ENCODE results near the gene RAN. TPM values are rescaled to one million over a fixed set of nuclear protein-coding genes. Genes with fewer than 3 reads are reported as not detected.
A peak's percentile ranks its signal among the peaks of the same experiment; 100 is the strongest.

Gene RAN
- total and polyA plus RNA-seq, 8 donors = 52.4 to 352 (median 198) TPM

DNA sequence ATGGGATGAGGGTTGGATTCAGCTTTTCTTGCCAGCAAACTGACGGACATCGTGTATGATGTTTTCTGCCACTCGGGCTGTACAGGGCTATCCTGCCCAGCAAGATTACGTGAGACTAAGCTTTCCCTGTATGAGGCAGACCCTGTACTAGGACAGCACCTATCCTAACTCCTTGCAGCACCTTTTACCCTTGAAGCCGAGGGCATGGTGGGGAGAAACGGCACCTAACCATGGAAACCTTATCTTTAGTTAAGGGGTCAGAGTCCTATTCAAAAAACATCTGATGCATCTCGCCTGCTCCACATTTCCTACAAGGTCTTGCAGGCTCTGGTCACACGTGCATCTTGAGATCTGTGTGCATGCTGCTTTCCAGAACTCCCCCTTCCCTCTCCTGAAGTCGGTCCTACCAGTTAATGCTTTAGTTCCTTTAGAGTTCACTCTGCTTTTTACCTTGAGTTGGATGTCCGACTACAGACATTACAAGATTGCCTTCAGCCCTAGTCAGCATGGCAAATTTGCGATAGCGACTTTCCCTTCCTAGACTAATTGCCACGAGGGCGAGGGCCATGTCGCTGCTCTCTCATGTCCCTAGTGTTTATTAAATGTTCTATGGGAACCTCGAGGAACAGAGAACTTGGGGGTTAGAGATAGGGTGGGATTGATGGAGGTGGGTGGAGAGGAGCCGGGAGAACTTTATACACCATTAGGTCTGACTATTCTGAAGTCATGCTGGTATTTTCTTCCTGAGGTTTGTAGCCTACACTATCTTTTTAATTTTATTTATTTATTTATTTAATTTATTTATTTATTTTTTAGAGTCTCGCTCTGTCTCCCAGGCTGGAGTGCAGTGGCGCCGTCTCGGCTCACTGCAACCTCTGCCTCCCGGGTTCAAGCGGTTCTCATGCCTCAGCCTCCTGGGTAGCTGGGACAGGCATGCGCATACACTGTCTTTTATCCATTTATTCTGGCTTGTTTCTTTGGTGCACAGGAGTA is 6.6 kb downstream of the RAN start:
- WGBS, 5 donors = 54 to 60% (median 56%) methylated on average over 24 of the region's 24 CpGs
- no peaks in the 10 kb centered on the region for H3K9me3 ChIP-seq
- H3K4me1 ChIP-seq = peaks cover 0 to 25% (median 12%) of the 10 kb centered on the region in 4 donors
- intact Hi-C loops (cut with DNase I; ENCODE audit: low total_unique reads) = no loop called here
- no peaks in the 10 kb centered on the region for H3K27me3 ChIP-seq
- no peak overlapping the region for H3K27ac ChIP-seq
- no peak overlapping the region for H3K4me3 ChIP-seq
- DNase-seq = peak in 1 of 2 donors; percentile 20
- peaks cover 25 to 44% (median 41%) of the 10 kb centered on the region in 4 donors for H3K36me3 ChIP-seq
- no peak for TF ChIP-seq POLR2AphosphoS5 (IDR thresholded peaks at IDR 0.05)
- TF ChIP-seq POLR2A (IDR thresholded peaks at IDR 0.05) = no peak
- no peak for TF ChIP-seq EP300 (IDR thresholded peaks at IDR 0.05)
- TF ChIP-seq, protein P1, sequence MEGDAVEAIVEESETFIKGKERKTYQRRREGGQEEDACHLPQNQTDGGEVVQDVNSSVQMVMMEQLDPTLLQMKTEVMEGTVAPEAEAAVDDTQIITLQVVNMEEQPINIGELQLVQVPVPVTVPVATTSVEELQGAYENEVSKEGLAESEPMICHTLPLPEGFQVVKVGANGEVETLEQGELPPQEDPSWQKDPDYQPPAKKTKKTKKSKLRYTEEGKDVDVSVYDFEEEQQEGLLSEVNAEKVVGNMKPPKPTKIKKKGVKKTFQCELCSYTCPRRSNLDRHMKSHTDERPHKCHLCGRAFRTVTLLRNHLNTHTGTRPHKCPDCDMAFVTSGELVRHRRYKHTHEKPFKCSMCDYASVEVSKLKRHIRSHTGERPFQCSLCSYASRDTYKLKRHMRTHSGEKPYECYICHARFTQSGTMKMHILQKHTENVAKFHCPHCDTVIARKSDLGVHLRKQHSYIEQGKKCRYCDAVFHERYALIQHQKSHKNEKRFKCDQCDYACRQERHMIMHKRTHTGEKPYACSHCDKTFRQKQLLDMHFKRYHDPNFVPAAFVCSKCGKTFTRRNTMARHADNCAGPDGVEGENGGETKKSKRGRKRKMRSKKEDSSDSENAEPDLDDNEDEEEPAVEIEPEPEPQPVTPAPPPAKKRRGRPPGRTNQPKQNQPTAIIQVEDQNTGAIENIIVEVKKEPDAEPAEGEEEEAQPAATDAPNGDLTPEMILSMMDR (IDR thresholded peaks at IDR 0.05) = no peak

DNA sequence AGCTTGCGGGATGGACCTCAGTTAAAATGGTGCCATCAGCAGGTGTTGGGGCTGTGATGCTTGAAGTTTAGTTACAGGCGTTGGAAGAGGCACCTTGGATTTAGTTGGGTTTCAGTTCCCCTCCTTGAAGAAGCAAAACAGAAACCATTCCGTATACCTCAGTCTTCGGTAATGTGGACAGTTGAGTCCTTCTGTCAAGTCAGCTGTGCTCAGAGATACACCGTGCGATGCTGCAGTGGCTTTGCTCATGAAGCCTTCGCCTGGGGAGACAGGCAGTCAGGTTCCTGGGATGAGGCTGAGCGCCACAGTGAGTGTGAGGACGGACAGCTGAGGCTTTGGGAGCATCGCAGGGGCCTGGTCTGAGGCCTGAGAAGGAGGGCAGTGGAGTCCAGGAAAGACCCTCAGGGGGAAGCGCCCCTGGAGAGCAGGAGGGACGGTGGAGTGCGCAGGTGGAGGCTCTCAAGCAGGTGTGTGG is 7.4 kb downstream of the RAN start:
- TF ChIP-seq POLR2AphosphoS5 (IDR thresholded peaks at IDR 0.05) = no peak
- TF ChIP-seq EP300 (IDR thresholded peaks at IDR 0.05) = no peak
- TF ChIP-seq, protein P1 (IDR thresholded peaks at IDR 0.05) = no peak
- Histone ChIP-seq H3K4me3 (no peak overlapping the region), H3K36me3 (peaks cover 25 to 36% (median 33%) of the 10 kb centered on the region in 4 donors), H3K27ac (no peak overlapping the region), H3K4me1 (peaks cover 0 to 17% (median 8%) of the 10 kb centered on the region in 4 donors), H3K9me3 (no peaks in the 10 kb centered on the region), H3K27me3 (no peaks in the 10 kb centered on the region)
- intact Hi-C loops (cut with DNase I; ENCODE audit: low total_unique reads) = no loop called here
- peak in 1 of 2 donors; percentile 13 for DNase-seq
- 83 to 92% (median 85%) methylated on average over 13 of the region's 13 CpGs for WGBS, 5 donors

DNA sequence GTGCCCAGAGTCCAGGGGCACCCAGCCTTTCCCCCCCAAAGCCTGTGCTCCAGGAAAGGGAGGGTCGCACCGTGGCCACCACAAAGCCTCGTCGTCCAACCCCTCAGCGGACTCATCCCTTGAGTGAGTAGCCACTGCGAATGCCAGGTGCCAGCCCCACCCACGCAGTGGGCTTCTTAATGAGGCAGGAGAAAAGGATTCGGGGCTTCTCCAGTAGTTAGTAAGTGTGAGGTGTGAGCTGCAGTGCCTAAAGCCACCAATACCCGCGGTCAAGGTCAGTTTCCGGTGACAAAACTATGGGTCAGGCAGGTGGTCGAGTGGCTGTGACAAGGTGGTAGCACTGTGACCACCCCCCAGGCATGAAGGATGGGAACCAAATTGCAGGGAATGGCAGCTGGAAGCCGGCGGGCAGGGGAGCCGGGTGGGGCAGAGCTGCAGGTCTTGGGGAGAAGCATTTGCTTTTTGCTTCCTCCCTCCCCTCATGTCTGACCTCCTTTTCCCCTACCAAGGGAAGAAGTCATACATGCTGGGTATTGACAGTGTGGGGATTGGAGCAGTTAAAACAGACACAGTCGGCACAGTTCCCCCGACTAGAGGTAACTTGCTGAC is 8.0 kb downstream of the RAN start:
- Histone ChIP-seq H3K36me3 (peaks cover 19 to 30% (median 27%) of the 10 kb centered on the region in 4 donors), H3K27me3 (no peaks in the 10 kb centered on the region), H3K4me3 (peak overlapping the region in 3 of 4 donors; percentile 12 to 34 (median 18)), H3K27ac (no peak overlapping the region), H3K9me3 (no peaks in the 10 kb centered on the region), H3K4me1 (peaks cover 0 to 12% (median 6%) of the 10 kb centered on the region in 4 donors)
- TF ChIP-seq POLR2A (IDR thresholded peaks at IDR 0.05) (no peak), POLR2AphosphoS5 (IDR thresholded peaks at IDR 0.05) (no peak), EP300 (IDR thresholded peaks at IDR 0.05) (no peak)
- TF ChIP-seq, protein P1 (IDR thresholded peaks at IDR 0.05) = no peak
- WGBS, 5 donors = 53 to 75% (median 59%) methylated on average over 17 of the region's 17 CpGs
- intact Hi-C loops (cut with DNase I; ENCODE audit: low total_unique reads) = no loop called here
- no peak for DNase-seq

DNA sequence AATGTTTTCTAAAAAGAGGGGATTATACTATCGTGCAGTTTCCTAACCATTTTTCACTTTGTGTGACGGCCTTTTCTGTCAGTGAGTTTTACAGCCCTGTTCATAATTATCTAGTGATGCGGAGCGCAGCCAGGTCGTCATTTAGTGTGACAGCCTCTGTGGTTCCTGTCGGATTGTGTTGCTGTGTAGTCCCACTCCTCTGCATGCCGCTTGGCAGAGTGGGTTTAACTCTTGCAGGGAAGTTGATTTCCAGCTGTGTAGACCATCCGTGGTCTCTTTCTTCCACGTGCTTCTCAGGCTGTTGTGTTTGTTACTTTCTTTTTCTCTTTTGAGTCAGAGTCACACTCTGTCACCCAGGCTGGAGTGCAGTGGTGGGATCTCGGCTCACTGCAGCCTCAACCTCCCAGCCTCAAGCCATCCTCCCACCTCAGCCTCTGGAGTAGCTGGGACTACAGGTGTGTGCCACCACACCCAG is 8.6 kb downstream of the RAN start:
- intact Hi-C loops (cut with DNase I; ENCODE audit: low total_unique reads) = no loop called here
- TF ChIP-seq, protein P1 (IDR thresholded peaks at IDR 0.05) = no peak
- no peak for TF ChIP-seq POLR2AphosphoS5 (IDR thresholded peaks at IDR 0.05)
- TF ChIP-seq EP300 (IDR thresholded peaks at IDR 0.05) = no peak
- TF ChIP-seq POLR2A (IDR thresholded peaks at IDR 0.05) = no peak
- H3K4me3 ChIP-seq = peak overlapping the region; percentile 12 to 34 (median 15)
- H3K27ac ChIP-seq = no peak overlapping the region
- no peaks in the 10 kb centered on the region for H3K9me3 ChIP-seq
- H3K36me3 ChIP-seq = peaks cover 14 to 24% (median 21%) of the 10 kb centered on the region in 4 donors
- peak in 1 of 2 donors; percentile 10 for DNase-seq
- 28 to 44% (median 35%) methylated on average over 10 of the region's 10 CpGs for WGBS, 5 donors
- H3K27me3 ChIP-seq = no peaks in the 10 kb centered on the region
- H3K4me1 ChIP-seq = peaks cover 0 to 10% (median 3%) of the 10 kb centered on the region in 4 donors

All from stomach (tissue), 9 donors.